ENCODE measurements around the gene HOXA10. TPM values are rescaled to one million over a fixed set of nuclear protein-coding genes. Genes with fewer than 3 reads are reported as not detected.

Gene HOXA10
- total RNA-seq, 1 experiment from 2014 or later: 19.6 TPM

GRCh38 chr7:27138985-27139333 lies 35.2 kb downstream of the HOXA10 start:
- RAD21 ChIA-PET (ENCODE audit: low non-redundant PET in 1 of 2, low total read pairs in 2 of 2, uncharacterized antibody in 2 of 2, unreplicated experiment in 2 of 2): no interaction called here
- CTCF ChIA-PET: no interaction called here
- DNase-seq (ENCODE audit: low read depth, low spot score): no peak
- Histone ChIP-seq H3K27ac (ENCODE audit: low read depth, low read length) (no peak overlapping the region), H3K9me2 (ENCODE audit: insufficient read depth) (no peaks in the 10 kb centered on the region), H3K4me1 (ENCODE audit: control insufficient read depth in 1 of 2, insufficient read depth in 2 of 2, low read length in 2 of 2) (peaks cover 28 to 45% of the 10 kb centered on the region in 2 experiments), H3K36me3 (ENCODE audit: control insufficient read depth in 1 of 2, insufficient read depth in 2 of 2, low read length in 2 of 2) (peaks cover 3 to 6% of the 10 kb centered on the region in 2 experiments; a peak in 2 of 4 replicates), H3K9ac (ENCODE audit: low read length) (no peak overlapping the region), H3K27me3 (ENCODE audit: insufficient read depth, low read length) (no peaks in the 10 kb centered on the region), H3K9me3 (ENCODE audit: control insufficient read depth in 1 of 2, insufficient read depth in 1 of 2, low read depth in 1 of 2, low read length in 2 of 2) (no peaks in the 10 kb centered on the region), H2AFZ (ENCODE audit: low read depth, low read length, poor library complexity, severe bottlenecking) (no peak overlapping the region), H3K4me2 (ENCODE audit: low read length) (no peak overlapping the region), H4K20me1 (ENCODE audit: insufficient read depth) (no peaks in the 10 kb centered on the region), H3K4me3 (replicated peaks in 1 of 2; ENCODE audit: low read depth in 1 of 2, low read length in 2 of 2) (no peak overlapping the region), H3K79me2 (ENCODE audit: insufficient read depth, low read length) (no peaks in the 10 kb centered on the region)
- no peak for ATAC-seq
- intact Hi-C loops (cut with micrococcal nuclease): no loop called here
- no TSS peak for BruUV-seq (replicated peaks)
- POLR2A ChIA-PET: no interaction called here
- no peak for TF ChIP-seq SRF (IDR thresholded peaks at IDR 0.05; ENCODE audit: low read depth)
- no peak for TF ChIP-seq MAX (IDR thresholded peaks at IDR 0.05)
- TF ChIP-seq EZH2phosphoT487 (IDR thresholded peaks at IDR 0.05; ENCODE audit: borderline replicate concordance): no peak
- TF ChIP-seq JUND (IDR thresholded peaks at IDR 0.05): no peak
- TF ChIP-seq ELF1 (IDR thresholded peaks at IDR 0.05; ENCODE audit: borderline replicate concordance, low read depth): no peak
- no peak for TF ChIP-seq CTCF (IDR thresholded peaks at IDR 0.05 in 2 of 3, conservative IDR thresholded peaks at IDR 0.05 in 1 of 3; ENCODE audit: borderline replicate concordance in 1 of 3, insufficient read depth in 1 of 3, low read depth in 2 of 3, low read length in 2 of 3)
- no peak for TF ChIP-seq RAD21 (IDR thresholded peaks at IDR 0.05; ENCODE audit: low read depth)
- no peak for TF ChIP-seq SP1 (IDR thresholded peaks at IDR 0.05; ENCODE audit: low read depth)
- no peak for TF ChIP-seq EGR1 (IDR thresholded peaks at IDR 0.05; ENCODE audit: low read depth)
- TF ChIP-seq ZNF274 (IDR thresholded peaks at IDR 0.05; ENCODE audit: low read depth, low read length): no peak
- TF ChIP-seq POLR2AphosphoS5 (IDR thresholded peaks at IDR 0.05; ENCODE audit: low read depth, low read length): no peak
- no peak for TF ChIP-seq EZH2 (IDR thresholded peaks at IDR 0.05)
- no peak for TF ChIP-seq TCF7L2 (IDR thresholded peaks at IDR 0.05; ENCODE audit: borderline replicate concordance, extremely low read depth, insufficient read depth, insufficient read length)
- no peak for TF ChIP-seq CEBPB (IDR thresholded peaks at IDR 0.05; ENCODE audit: low read depth)
- TF ChIP-seq, protein P1, sequence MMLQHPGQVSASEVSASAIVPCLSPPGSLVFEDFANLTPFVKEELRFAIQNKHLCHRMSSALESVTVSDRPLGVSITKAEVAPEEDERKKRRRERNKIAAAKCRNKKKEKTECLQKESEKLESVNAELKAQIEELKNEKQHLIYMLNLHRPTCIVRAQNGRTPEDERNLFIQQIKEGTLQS (IDR thresholded peaks at IDR 0.05): no peak
- TF ChIP-seq FOSL1 (IDR thresholded peaks at IDR 0.05; ENCODE audit: low read depth): no peak
- TF ChIP-seq ZBTB33 (IDR thresholded peaks at IDR 0.05; ENCODE audit: extremely low read depth, insufficient replicate concordance, low read length): no peak
- TF ChIP-seq CBX3 (IDR thresholded peaks at IDR 0.05; ENCODE audit: low read depth): no peak
- TF ChIP-seq POLR2A (IDR thresholded peaks at IDR 0.05; ENCODE audit: borderline replicate concordance, extremely low read depth, insufficient read depth, insufficient read length): no peak
